GM21576 (cell line): ENCODE data around the gene TUBB2B.
"Not testable (repeated sequence)": the region's sequence is repeated elsewhere in the genome, so short reads cannot be mapped to it uniquely, and the experiment has no call there.

Experiments
- ATAC-seq: cut with Tn5 transposase; IDR thresholded peaks from one replicate; pipeline ENCODE4 v1.9.1; 2021; ENCODE audit warnings: mild to moderate bottlenecking, moderate library complexity; ENCODE audit not compliant: unreplicated experiment

Gene TUBB2B

GRCh38 chr6:3193102-3193849, 34.2 kb downstream of the TUBB2B start:
- ATAC-seq: no peak

- ATAC-seq: no peak
These were observed 36.7 kb downstream of the TUBB2B start for GRCh38 chr6:3190779-3191178.

- ATAC-seq: no peak
These were observed 37.4 kb downstream of the TUBB2B start for GRCh38 chr6:3190056-3190455.

GRCh38 chr6:3189192-3189591, 38.3 kb downstream of the TUBB2B start:
- not testable (repeated sequence) for ATAC-seq

- no peak for ATAC-seq
These were observed 39.2 kb downstream of the TUBB2B start for GRCh38 chr6:3188262-3188661.

- peak; percentile 56 for ATAC-seq
These were observed 40.5 kb downstream of the TUBB2B start for GRCh38 chr6:3186974-3187382.

GRCh38 chr6:3183066-3183465, 44.4 kb downstream of the TUBB2B start:
- no peak for ATAC-seq

- no peak for ATAC-seq
These were observed 46.3 kb downstream of the TUBB2B start for GRCh38 chr6:3181105-3181504.

GRCh38 chr6:3179945-3180344, 47.5 kb downstream of the TUBB2B start:
- ATAC-seq: not testable (repeated sequence)

GRCh38 chr6:3178666-3179065, 48.8 kb downstream of the TUBB2B start:
- not testable (repeated sequence) for ATAC-seq

- no peak for ATAC-seq
These were observed 50.7 kb downstream of the TUBB2B start for GRCh38 chr6:3176562-3177355.

GRCh38 chr6:3175715-3176402, 51.6 kb downstream of the TUBB2B start:
- no peak for ATAC-seq
